ENCODE results near the gene PDE6G. TPM values are rescaled to one million over a fixed set of nuclear protein-coding genes. Genes with fewer than 3 reads are reported as not detected.
"Not testable (repeated sequence)": the region's sequence is repeated elsewhere in the genome, so short reads cannot be mapped to it uniquely, and the experiment has no call there.

The PDE6G gene
- total RNA-seq, 4 donors from 2014 or later, result 0.53 TPM; not detected in 3

DNA sequence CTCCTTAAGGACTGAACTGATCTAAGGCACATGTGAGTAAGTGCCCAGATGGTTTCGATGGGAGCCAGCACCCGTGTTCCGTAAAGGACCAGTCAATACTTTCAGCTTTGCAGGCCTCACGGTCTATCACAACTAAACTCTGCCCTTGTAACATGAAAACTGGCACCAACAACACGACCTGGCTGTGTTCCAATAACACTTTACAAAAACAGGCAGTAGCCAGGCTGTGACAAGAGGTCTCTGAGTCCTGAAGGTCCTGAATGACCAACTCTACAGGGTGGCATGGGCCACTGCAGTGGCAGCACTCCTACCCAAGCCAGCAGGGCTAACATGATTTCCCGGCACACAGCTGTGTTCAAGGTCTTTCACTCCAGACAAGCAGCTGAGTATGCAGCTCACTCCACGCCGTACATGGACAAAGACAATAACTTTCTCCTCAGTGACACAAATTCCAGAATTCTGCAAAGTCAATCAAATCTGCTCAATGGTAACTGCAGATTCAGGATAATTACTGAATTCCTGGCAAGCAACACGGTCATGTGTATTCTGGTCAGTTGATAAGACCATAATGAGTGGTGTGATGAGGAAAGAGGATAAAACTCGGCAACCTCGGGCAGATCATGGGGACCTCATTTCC is 34.7 kb downstream of the PDE6G start:
- no peaks in the 10 kb centered on the region for H3K27me3 ChIP-seq
- no peaks in the 10 kb centered on the region for H3K4me1 ChIP-seq
- 76% methylated on average over 6 of the region's 11 CpGs for WGBS
- H3K27ac ChIP-seq, result no peak overlapping the region
- H3K9me3 ChIP-seq, result no peaks in the 10 kb centered on the region
- no peak overlapping the region for H3K4me3 ChIP-seq
- DNase-seq (ENCODE audit: low spot score in 2 of 2), result no peak
- no peak for TF ChIP-seq EP300 (IDR thresholded peaks at IDR 0.05)
- TF ChIP-seq, protein P1, sequence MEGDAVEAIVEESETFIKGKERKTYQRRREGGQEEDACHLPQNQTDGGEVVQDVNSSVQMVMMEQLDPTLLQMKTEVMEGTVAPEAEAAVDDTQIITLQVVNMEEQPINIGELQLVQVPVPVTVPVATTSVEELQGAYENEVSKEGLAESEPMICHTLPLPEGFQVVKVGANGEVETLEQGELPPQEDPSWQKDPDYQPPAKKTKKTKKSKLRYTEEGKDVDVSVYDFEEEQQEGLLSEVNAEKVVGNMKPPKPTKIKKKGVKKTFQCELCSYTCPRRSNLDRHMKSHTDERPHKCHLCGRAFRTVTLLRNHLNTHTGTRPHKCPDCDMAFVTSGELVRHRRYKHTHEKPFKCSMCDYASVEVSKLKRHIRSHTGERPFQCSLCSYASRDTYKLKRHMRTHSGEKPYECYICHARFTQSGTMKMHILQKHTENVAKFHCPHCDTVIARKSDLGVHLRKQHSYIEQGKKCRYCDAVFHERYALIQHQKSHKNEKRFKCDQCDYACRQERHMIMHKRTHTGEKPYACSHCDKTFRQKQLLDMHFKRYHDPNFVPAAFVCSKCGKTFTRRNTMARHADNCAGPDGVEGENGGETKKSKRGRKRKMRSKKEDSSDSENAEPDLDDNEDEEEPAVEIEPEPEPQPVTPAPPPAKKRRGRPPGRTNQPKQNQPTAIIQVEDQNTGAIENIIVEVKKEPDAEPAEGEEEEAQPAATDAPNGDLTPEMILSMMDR (IDR thresholded peaks at IDR 0.05), result no peak
- no peak for TF ChIP-seq POLR2AphosphoS5 (IDR thresholded peaks at IDR 0.05)
- TF ChIP-seq POLR2A (IDR thresholded peaks at IDR 0.05), result no peak
- H3K36me3 ChIP-seq, result peaks cover 88% of the 10 kb centered on the region

DNA sequence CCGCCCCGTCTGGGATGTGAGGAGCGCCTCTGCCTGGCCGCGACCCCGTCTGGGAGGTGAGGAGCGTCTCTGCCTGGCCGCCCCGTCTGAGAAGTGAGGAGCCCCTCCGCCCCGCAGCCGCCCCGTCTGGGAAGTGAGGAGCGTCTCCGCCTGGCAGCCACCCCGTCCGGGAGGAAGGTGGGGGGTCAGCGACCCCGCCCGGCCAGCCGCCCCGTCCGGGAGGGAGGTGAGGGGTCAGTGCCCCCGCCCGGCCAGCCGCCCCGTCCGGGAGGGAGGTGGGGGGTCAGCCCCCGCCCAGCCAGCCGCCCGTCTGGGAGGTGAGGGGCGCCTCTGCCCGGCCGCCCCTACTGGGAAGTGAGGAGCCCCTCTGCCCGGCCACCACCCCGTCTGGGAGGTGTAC is 38.0 kb downstream of the PDE6G start:
- not testable (repeated sequence) for DNase-seq (ENCODE audit: low spot score in 2 of 2); H3K27ac ChIP-seq; H3K4me3 ChIP-seq; H3K9me3 ChIP-seq; H3K27me3 ChIP-seq; H3K4me1 ChIP-seq
- no CpG with 5 or more reads among the region's 36 CpGs for WGBS
- peaks cover 62% of the 10 kb centered on the region for H3K36me3 ChIP-seq

DNA sequence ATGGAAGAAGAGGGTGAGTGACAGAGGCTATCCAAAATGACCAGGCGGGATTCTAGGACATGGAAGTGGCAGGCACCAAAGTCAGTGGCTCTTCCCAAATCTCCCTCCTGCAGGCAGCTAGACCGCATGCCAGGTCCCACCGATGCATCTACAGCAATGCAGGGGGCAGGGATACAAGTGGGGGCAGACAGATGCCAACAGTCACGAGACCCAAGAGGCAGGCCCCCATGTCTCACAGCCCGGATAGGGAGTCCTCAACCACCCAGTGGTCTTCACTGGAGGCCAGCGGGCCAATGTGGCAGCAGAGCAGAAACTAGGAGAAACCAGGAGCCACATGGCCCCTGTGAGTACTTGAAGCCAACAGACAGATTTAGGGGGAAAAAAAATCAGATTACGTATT is 39.5 kb downstream of the PDE6G start:
- Histone ChIP-seq H3K36me3 (peaks cover 61% of the 10 kb centered on the region), H3K4me1 (peaks cover 7% of the 10 kb centered on the region), H3K9me3 (no peaks in the 10 kb centered on the region), H3K27ac (no peak overlapping the region), H3K4me3 (no peak overlapping the region), H3K27me3 (no peaks in the 10 kb centered on the region)
- WGBS, result 46% methylated on average over 6 of the region's 7 CpGs
- DNase-seq (ENCODE audit: low spot score in 2 of 2), result peak in 1 of 2 donors; percentile 59
- TF ChIP-seq POLR2A (IDR thresholded peaks at IDR 0.05) (no peak), POLR2AphosphoS5 (IDR thresholded peaks at IDR 0.05) (no peak), EP300 (IDR thresholded peaks at IDR 0.05) (no peak)
- TF ChIP-seq, protein P1 (IDR thresholded peaks at IDR 0.05), result no peak

DNA sequence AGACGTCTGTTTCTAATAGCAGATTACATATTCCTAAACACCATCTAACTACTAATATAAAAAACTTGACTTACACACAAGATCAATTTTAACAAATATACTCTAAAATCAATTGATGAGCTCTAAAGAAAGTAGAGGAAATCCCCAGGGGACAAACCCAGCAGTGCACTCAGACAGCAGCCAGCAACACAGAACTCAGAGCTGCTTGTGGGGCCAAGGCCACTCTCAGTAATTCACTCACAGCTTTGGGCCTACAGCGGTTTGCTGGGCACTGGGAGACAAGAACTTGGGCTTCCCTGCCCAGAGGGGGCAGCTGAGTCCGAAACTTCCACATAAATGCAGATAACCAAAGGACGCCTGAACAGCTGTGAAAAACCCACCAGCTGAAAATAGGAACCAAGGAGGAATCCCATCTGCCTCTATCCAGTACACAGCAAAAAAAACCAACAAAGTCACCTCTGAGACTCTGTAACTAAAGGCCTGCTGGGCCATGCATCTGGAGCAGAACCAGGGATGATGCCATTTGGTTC is 40.9 kb downstream of the PDE6G start:
- Histone ChIP-seq H3K4me1 (peaks cover 7% of the 10 kb centered on the region), H3K27me3 (no peaks in the 10 kb centered on the region), H3K9me3 (no peaks in the 10 kb centered on the region), H3K36me3 (peaks cover 52% of the 10 kb centered on the region), H3K4me3 (no peak overlapping the region), H3K27ac (no peak overlapping the region)
- TF ChIP-seq POLR2AphosphoS5 (IDR thresholded peaks at IDR 0.05) (no peak), EP300 (IDR thresholded peaks at IDR 0.05) (no peak), POLR2A (IDR thresholded peaks at IDR 0.05) (no peak)
- TF ChIP-seq, protein P1 (IDR thresholded peaks at IDR 0.05), result no peak
- 85% methylated on average over 4 of the region's 4 CpGs for WGBS
- no peak for DNase-seq (ENCODE audit: low spot score in 2 of 2)

DNA sequence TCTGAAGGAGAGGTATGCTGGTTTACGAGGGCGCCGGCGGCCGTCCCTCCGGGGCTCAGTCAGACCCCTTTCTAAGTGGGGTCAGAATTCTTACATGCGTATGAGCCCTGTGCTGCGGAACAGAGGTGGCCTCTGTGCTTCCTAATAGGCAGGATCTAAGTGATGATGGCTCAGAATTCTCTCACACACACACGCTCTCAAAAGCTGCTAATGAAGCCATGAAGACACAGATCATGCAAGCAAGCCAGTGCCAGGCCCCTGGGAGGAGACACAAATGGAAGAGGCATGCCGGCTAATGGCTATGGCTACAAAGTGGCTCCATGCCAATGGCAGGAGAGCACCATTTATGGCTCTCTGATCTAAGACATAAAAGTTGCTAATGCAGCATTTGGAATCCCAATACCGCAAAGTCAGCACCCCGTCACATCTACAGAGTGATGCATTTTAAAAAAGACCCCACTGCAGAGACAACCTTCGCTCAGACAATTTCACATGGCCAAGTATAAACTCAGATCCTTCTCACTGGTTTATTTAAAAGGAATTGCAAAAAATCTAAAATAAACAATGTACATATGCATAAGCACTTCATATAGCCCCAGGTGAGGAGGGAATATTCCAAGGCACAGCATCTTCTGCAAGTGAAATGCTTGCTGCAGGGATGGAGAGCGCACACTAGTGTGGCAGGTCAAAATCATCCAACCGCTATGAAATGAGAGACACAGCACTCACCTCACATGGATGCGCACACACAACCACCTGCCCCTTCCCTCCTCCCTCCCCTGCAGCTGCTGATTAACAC is 44.0 kb downstream of the PDE6G start:
- no peaks in the 10 kb centered on the region for H3K27me3 ChIP-seq
- no peak for DNase-seq (ENCODE audit: low spot score in 2 of 2)
- peaks cover 59% of the 10 kb centered on the region for H3K36me3 ChIP-seq
- H3K4me3 ChIP-seq, result no peak overlapping the region
- no peak overlapping the region for H3K27ac ChIP-seq
- WGBS, result 85% methylated on average over 16 of the region's 16 CpGs
- H3K9me3 ChIP-seq, result no peaks in the 10 kb centered on the region
- peaks cover 7% of the 10 kb centered on the region for H3K4me1 ChIP-seq
- TF ChIP-seq POLR2AphosphoS5 (IDR thresholded peaks at IDR 0.05) (no peak), POLR2A (IDR thresholded peaks at IDR 0.05) (no peak), EP300 (IDR thresholded peaks at IDR 0.05) (no peak)
- TF ChIP-seq, protein P1 (IDR thresholded peaks at IDR 0.05), result no peak

Measured in suprapubic skin (tissue), 4 donors.